ENCODE measurements around the gene RALBP1.

Gene RALBP1

GRCh38 chr18:9507565-9508088 is 32.3 kb downstream of the RALBP1 start:
- DNase-seq (ENCODE audit: low read depth in 1 of 2, low spot score in 1 of 2), result no peak

- no peak for DNase-seq (ENCODE audit: low read depth in 1 of 2, low spot score in 1 of 2)
Observed at GRCh38 chr18:9508446-9509025, 33.2 kb downstream of the RALBP1 start.

GRCh38 chr18:9513971-9514512 is 38.7 kb downstream of the RALBP1 start:
- DNase-seq (ENCODE audit: low read depth in 1 of 2, low spot score in 1 of 2), result no peak

DNA sequence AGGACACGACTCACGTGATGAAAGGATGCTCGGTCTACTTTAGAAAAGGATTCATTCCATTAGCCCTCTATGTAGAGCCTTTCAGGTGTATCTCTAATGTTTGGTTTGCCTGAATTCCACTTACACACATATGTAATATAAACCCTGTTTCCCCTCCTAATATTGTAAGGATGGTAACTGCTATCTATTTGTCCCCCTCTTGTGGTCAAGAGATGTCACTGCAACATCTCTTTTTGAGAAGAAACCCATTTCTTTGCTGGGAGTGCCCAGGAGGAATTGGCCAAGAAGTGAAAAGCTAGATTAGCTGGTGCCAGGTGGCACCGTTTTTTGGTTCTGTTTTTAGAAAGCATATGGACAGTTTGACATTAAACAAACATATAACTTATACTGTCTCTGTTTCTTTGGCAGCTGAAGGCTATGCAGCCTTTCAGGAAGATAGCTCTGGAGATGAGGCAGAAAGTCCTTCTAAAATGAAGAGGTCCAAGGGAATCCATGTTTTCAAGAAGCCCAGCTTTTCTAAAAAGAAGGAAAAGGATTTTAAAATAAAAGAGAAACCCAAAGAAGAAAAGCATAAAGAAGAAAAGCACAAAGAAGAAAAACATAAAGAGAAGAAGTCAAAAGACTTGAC is 41.2 kb downstream of the RALBP1 start:
- no peak for DNase-seq (ENCODE audit: low read depth in 1 of 2, low spot score in 1 of 2)

DNA sequence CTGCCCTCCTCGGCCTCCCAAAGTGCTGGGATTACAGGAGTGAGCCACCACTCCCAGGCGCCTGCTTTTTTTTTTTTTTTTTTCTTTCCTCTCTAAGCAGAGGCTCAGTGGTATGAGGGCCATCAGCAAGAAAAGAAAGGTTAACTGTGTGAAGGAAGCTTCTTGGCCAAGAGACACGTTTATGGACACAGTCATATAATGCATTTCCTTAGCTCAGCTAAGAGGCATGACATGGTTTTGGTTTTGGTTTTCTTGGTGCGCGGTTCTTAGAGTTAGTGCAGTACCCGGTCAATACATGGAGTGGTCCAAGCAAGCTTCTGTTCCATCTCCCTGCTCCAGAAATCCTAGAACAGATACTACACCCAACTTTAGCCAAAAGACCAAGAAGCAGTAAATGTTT is 42.6 kb downstream of the RALBP1 start:
- no peak for DNase-seq (ENCODE audit: low read depth in 1 of 2, low spot score in 1 of 2)

DNA sequence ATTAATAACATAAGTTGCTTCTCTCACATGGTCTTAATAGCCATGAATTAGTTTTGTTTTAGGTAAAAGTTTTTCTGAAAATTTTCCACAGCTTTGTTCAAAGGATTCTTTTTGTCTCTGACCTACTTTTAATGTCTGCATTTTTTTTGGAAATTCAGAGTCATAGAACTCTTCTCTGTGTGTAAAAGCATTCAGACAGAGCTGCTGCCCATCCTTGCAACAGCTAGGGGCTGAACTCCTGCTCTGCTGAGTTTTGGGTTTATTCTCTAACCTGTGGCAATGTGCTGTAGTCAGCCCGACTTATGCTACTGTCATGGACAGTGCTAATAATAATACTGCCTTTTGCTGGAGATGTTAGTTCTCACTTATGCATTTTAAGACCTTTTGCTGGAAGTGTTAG is 44.1 kb downstream of the RALBP1 start:
- DNase-seq (ENCODE audit: low read depth in 1 of 2, low spot score in 1 of 2), result no peak

DNA sequence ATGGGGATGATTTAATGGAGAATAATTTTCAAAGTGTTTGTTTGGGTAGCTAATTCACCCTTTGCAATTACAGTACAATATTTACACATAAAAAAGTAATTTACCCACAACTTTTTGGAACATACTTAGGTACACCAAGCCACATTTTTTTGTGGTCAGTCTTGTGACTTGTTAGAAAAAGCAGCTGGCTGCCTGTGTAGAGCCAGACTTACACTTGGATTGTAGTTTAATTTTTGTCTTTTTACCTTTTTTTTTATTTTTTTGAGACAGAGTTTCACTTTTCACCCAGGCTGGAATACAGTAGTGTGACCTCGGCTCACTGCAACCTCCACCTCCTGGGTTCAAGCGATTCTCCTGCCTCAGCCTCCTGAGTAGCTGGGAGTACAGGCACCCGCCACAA is 45.4 kb downstream of the RALBP1 start:
- no peak for DNase-seq (ENCODE audit: low read depth in 1 of 2, low spot score in 1 of 2)

DNA sequence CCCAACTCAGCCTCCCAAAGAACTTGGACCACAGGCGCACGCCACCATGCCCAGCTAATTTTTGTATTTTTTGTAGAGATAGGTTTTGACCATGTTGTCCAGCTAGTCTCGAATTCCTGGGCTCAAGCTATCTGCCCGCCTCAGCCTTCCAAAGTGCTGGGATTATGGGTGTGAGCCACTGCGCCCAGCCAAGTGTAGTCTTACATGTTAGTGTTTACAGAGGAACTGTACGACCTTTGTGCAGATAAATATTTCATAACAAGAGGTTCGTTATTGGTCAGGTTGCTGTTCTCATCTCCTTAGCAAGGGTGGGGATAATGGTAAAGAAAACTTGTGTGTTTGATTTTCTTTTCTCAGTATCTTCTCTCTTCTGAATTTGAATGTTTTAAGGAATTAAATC is 46.5 kb downstream of the RALBP1 start:
- DNase-seq (ENCODE audit: low read depth in 1 of 2, low spot score in 1 of 2), result no peak

DNA sequence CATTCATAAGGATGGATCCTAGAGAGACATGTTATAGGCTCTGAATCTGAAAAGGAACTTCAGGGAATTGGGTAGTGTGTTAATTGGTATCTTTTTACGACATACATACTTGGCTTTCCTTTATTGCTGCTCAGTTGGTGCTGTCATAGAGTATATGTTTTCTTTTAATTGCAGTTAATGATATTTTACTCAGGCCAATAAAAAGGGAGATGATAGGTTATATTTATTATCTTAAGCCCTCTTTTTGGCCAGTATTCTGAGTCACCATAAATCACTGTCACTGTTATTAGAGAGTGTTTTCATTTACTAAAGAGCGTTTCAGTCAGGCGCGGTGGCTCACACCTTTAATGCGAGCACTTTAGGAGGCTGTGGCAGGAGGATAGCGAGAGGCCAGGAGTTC is 47.6 kb downstream of the RALBP1 start:
- DNase-seq (ENCODE audit: low read depth in 1 of 2, low spot score in 1 of 2), result no peak

GRCh38 chr18:9526458-9526857 is 51.1 kb downstream of the RALBP1 start:
- no peak for DNase-seq (ENCODE audit: low read depth in 1 of 2, low spot score in 1 of 2)

GRCh38 chr18:9530226-9531009 is 55.1 kb downstream of the RALBP1 start:
- no peak for DNase-seq (ENCODE audit: low read depth in 1 of 2, low spot score in 1 of 2)

DNA sequence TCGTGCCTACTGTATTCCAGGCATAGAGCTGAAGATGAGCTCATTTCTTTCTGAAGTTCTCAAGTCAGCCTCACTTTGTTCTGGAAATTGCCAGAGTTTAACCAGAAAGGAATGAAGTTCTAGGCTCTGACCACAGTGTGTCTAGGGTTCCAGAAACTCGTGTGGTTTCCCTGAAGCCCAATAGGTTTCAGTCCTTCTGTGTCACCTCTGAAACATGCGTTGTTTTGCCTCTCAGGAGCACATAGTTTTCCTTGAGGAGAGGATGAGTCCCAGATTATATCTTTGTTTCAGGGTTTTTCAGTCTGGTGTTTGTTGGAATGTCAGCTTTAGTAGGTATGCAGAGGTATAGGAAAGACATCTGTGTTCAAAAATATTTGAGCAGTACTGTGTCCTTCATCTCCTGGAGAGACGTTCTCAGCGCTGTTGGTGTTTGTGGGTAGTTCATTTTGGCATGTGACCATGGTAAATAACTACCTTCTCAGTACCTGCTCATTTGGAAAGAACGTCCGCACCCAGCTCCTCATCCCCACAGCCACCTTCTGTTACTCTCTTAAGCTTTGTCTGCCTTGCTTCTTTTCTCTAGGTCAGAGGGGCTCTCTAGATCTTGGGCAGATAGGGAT is 56.6 kb downstream of the RALBP1 start:
- DNase-seq (ENCODE audit: low read depth in 1 of 2, low spot score in 1 of 2), result no peak

DNA sequence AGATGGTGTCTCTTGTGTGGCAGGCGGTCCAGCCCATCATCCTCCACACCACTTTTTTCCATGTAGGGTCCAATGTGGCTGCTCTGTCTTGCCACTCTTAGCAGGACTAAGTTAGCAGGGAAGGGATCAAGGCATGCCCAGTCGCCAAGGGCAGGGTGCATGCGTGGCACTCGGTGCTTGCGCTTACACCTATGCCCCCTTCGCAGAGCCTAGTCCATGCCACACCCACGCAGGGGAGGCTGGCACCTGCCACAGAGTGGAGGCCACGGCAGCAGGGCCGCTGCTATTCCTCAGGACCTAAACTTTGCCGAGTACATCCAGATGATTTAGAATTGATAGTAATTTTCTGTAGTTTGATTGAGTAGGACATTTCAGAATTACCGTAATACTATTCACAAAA is 59.5 kb downstream of the RALBP1 start:
- DNase-seq (ENCODE audit: low read depth in 1 of 2, low spot score in 1 of 2), result no peak

DNA sequence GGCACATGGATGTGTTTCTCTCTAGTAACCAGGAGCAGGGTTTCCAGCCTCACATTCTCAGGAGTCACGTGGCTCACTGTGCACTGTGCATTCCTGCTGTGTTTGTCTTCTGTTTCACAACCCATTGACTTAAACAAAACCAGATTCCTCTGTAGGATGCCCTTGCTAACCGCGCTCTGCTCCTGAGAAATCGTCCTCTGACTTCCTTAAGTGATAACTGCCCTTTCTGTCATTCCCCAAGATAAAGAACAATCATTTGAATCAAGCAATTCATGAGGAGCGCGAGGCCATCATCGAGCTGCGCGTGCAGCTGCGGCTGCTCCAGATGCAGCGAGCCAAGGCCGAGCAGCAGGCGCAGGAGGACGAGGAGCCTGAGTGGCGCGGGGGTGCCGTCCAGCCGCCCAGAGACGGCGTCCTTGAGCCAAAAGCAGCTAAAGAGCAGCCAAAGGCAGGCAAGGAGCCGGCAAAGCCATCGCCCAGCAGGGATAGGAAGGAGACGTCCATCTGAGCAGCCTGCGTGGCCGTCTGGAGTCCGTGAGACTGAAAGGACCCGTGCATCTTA is 60.2 kb downstream of the RALBP1 start:
- no peak for DNase-seq (ENCODE audit: low read depth in 1 of 2, low spot score in 1 of 2)

DNA sequence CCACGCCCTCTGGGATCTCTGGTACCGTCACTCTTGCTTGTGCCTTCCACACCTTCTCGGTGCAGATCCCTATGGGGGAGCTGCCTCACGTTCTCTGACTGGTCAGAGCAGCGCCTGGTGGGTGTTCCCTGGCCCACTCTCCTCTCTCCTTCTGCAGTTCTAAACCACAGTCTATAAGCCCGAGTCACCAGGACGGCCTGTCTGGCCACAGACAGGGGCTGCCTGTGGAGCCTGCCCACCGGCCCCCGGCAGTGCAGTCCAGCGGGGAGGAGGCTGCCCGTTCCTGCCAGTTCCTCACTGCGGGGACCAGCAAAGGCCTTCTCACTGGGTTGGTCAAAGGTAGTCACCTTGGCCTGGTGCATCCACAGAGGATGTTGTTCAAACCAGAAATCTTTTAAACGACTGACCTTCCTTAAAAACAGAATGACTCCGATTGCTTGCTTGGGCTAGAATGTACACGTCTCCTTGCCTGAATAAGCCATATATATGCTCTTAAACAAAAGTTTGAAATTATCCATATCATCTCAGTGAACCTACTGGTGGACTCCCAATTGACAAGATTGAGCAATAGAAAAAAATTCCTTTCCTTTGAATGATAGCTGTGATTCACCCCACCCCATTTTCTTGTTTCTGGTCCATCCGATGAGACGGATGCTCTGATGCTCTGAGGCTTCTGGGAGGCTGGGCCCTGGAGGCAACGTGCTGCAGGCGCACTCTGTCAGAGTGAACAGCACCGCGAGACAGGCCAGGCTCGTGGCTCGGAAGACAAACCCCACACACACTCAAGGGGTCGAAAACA is 61.2 kb downstream of the RALBP1 start:
- DNase-seq (ENCODE audit: low read depth in 1 of 2, low spot score in 1 of 2), result no peak

DNA sequence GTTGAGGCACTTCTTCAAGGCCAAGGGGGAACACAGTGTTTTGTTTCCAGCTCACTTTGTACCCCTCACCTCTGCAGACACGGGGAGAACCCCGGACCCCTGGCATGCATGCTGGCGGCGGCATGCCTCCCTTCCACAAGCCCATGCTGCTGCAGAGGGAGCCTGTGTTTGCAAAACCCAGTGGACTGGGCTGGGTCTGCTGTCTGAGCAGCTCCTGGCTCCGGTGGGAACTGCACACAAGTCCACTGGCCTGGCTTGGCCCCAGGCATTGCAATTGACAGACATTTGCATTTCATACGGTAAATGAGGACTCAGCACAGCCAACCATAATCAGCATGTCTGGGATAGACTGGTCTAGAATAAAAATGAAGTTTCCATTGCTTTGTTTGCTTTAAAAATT is 62.4 kb downstream of the RALBP1 start:
- no peak for DNase-seq (ENCODE audit: low read depth in 1 of 2, low spot score in 1 of 2)

DNA sequence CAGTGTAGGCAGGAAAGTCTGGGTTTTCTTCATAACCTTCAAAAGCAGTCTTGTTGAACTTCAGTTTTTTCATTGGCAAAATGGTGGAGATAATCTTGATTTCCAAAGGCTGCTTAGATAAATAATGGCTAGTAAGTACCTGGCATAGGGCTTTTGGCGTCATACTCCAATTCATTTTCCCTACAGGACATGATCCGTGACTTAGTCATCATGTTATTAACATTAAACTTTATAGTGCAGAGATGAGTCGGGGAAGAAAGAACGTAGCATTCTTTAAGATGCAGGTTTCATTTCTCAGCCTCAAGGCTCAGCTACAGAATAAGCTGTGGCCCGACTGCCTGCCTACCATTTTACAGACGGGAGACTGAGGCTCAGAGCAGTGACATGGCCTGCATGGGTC is 64.0 kb downstream of the RALBP1 start:
- no peak for DNase-seq (ENCODE audit: low read depth in 1 of 2, low spot score in 1 of 2)

GRCh38 chr18:9539938-9540337 is 64.6 kb downstream of the RALBP1 start:
- DNase-seq (ENCODE audit: low read depth in 1 of 2, low spot score in 1 of 2), result no peak

- DNase-seq (ENCODE audit: low read depth in 1 of 2, low spot score in 1 of 2), result no peak
Observed at GRCh38 chr18:9542924-9543323, 67.6 kb downstream of the RALBP1 start.

DNA sequence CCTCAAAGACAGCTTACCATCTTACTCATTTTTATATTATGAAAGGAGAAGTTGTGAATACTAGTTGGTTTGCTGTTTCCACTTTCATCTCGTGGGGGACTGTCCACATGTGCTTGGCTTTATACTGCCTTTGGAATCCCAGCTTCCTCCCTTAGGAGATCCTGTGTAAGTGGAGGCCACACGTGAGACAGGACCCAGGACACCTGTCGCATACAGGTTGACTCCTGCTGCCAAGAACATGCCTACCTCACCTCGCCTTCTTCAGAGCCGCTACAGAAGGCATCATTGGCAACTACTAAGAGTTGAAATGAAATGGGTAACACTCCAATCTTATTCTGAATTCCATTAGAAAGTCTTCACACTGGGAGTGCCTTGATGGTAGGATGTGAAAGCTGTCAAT is 69.7 kb downstream of the RALBP1 start:
- no peak for DNase-seq (ENCODE audit: low read depth in 1 of 2, low spot score in 1 of 2)

GRCh38 chr18:9546468-9546867 is 71.2 kb downstream of the RALBP1 start:
- DNase-seq (ENCODE audit: low read depth in 1 of 2, low spot score in 1 of 2), result no peak

Data from activated T-helper 1 cell treated with anti-CD3 and anti-CD28 coated beads, Interleukin-2, amount 50 U/mL, for 16 hours (primary cell).